HG03469 (cell line): Measurements from ENCODE around the gene RAMACL.

Source experiments
- ATAC-seq: cut with Tn5 transposase; IDR thresholded peaks from one replicate; pipeline ENCODE4 v1.9.1; 2021; ENCODE audit warnings: mild to moderate bottlenecking, moderate library complexity, moderate number of reproducible peaks; ENCODE audit not compliant: unreplicated experiment

Gene RAMACL

DNA sequence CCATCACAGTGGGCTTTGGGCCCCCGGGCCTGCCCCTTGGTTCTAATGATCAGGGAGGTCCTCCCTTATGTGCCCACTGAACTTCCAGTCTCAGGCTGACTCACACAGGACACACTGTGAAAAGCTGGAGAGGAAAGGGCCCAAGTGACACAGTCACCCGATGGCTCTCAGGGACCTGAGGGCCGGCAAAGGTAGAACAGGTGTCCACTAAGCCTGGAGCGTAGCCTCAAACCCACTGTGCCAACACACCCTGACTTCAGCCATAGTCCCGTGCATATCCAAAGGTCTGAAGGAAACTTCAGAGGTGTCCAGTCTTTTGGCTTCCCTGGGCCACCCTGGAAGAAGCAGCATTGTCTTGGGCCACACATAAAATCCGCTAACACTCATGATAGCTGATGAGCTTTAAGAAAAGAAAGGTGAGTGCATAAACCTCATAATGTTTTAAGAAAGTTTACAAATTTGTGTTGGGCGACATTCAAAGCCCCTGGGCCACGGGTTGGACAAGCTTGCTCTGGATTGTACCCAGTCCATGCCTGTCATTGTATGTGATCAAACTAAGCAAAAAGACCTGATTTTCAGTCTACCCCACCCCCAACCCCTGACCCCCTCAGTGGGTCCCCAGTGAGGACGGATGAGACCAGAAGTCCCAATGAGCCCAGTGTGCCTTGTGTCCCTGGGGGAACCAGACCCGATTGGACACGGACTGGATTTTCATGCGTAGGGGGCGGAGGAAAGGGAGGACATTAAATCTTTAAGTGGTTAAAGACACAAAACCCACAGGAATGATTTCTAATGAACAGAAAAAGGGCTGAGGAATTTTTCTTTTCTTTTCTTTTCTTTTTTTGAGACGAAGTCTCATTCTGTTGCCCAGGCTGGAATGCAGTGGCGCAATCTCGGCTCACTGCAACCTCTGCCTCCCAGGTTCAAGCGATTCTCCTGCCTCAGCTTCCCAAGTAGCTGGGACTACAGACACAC lies 6.1 kb downstream of the RAMACL start:
- ATAC-seq, result no peak

DNA sequence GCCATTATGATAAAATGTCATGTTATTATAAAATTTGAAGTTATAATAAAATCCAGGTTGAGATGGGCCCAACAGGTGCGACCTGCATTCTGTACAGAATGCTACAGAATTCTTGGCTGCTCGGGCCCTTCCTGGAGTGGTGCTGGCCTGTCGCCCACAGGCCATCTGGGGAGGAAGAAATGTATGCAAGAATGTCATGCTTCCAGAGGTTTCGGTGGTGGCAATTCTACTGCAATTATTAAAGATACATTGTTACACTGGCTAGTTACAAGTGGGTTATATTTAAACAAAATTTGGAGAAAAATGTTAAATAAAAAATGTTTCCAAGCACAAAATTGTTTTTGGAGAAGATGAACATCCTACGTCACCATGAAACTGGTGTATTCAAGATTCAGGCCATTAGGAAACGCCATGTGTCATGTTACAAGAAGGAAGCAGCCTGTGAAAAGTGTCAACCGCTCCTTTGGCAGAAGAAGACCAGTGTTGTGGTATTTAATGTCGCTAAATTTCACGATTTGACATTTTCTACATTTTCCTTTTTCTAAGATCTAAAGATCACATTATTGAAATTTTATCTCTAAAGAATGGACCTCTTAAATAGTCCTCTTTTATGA lies 7.1 kb downstream of the RAMACL start:
- ATAC-seq, result no peak

DNA sequence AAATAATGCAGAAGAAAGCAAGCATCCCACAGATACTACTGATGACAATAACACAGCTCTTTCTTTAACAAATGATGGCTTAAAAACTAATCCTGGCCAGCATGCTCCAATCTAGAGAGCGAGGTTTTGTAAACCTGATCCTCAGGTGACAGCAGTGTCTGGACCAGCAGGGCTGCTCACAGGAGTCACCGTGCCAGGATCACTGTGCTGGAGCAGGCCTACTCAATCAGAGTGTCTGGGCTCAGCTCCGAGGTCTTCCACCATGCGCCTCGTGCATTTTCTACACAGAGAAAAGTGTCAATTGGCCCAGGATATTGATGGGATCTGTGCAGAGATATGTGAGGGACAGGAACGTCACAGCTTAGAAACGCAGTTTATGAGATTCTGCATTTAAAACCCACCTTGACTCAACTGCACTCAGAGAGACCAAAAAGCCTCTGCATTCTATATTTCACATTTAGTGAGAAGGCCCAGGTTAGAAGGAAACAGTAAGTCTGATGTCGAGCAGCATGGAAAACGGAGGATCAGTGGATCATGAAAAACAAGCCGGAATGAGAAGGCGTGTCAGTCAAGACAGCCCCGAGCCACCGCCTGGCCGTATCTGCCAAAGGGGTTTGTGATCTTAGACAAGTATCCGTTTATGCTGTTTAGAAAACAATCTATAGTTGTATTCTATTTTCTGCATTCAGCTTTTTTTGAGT lies 7.8 kb downstream of the RAMACL start:
- ATAC-seq, result no peak

DNA sequence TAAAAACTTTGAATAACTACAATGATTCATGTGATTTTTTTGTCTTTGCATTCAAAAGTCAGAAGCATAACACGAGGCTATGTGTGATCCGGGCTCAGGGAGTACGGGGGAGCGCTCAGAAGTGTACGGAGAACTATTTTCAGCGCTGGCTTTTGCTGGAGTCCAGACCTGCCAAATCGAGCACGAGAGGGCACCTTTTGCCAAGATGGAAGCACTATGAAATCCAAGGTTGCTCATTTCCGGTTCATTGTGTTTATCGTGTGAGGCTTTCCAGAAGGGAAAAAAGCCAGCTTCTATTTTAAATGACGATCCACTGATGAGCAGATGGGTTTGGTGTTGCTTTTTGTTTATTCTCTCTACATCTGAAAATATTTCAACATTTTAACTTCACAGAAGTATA lies 11.3 kb downstream of the RAMACL start:
- ATAC-seq, result no peak

DNA sequence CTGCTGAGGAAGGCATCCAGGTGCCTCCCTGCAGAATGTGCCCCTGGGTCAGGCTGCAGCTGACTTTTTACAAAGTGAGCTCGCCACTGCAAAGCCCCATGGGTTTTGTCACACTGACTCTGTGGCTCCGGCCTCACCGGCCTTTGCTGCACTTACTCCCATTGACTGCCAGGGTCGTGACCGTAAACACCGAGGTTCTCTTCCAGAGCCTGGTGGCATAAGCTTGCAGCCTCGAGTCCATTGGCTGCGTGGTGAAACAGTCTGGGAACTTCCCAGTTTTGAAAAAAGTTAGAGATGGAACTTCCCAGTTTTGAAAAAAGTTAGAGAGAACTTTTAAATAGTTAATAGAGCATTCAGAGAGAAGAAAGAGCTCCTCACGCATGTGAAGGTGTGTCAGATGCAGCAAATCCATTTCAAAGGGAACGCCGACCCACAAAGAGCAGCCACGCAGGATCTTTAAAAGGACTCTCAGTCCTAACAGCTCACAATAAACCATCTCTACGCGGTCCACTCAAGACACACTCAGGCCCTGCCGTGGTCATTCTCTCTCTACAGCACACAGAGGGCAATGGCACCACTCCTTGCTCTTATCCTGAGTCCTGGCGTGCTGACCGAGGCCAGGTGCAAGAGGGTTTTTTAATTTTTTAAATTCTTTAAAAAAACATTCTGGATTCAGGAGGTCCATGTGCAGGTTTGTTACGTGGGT lies 12.8 kb downstream of the RAMACL start:
- no peak for ATAC-seq

DNA sequence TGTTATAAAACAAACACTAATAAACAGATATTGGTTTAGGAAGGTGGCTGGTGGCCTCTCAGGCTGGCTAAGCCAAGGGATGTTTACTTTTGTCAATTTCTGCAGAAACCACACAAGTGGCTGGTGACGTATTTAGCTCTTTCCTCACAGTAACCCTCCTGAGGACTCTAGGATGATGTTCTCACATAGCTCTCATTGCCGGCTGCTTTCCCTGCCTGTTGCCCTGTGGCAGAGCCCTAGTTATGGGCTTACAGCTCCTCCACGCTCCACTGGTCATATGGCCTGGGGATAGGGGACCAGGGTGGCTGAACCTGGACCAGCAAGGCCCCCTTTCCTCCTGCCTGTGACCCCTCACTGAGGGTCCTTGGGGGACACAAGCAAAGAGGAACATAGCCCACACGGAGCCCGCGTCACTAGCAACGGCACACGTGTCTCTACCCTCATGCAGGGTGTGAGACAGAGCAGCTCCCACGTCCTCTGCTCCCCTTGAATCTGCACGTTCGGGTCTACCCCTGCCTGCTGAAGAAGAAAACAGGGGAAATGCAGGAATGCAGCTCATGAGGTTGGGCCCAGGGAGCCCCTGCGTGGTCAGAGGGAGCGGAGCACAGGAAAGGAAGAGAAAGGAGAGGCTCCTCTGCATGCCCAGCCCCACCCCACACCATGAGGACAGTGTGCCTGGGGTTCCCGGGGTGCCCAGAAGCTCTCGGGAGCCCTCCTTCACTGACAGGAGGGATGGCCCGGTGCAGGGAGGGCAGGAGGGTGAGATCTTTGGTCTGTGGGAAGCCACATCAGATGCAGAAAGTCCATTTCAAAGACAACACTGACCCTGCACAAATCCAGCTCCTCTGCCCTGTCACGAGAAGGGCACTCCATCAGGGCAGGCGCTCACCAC lies 13.9 kb downstream of the RAMACL start:
- ATAC-seq, result no peak

DNA sequence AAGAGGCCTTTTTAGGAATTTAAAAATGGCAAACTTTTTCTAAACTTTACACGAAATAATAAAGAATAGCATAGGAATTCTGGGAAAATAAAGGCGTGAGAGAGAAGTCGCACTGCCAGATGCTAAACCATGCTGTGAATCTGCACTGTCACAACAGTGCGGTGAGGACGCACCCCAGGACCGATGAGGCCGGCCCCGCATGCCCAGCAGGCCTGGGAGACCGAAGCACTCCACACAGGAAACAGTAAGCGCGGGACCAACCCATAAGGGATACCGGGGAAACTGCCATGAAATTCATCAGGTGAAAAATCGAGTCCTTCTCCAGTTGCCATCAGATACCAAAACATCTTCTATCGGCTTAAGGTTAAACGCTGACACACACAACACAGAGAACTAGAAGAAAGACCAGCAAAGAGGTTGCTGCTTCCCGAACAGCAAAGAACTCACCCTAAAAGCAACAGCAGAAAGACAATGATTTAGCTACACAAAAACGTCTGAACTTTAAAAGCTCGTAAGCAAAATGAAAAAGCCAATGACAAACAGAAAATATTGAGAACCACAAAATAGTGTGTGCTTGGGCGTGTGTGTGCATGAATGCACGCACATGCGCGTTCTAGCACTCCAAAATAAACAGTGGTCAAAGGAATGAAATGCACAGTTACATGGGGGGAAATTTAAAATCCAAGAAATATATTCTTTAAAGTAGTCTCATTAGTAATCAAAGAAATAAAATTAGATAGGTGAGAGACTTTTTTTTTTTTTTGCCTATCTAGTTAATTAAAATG lies 15.4 kb downstream of the RAMACL start:
- no peak for ATAC-seq

DNA sequence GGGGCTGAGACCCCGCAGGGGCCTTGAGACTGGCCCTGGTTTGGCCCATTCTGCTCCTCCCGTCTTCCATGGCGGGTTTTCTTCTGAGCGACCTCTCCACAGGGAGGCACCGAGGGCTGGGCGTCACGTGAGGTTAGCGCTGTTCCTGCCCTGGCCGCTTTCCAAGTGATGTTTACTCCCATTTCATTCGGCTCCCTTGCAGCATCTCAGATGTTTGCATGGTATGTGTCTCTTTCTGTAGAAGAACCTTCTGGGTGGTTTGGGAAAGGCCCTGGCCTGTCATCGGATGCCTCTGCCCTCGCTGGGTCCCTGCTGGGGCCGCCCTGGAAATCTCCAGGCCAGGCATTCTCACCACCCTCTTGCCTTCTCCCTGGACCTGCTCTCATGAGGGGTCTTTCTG lies 17.3 kb downstream of the RAMACL start:
- no peak for ATAC-seq

DNA sequence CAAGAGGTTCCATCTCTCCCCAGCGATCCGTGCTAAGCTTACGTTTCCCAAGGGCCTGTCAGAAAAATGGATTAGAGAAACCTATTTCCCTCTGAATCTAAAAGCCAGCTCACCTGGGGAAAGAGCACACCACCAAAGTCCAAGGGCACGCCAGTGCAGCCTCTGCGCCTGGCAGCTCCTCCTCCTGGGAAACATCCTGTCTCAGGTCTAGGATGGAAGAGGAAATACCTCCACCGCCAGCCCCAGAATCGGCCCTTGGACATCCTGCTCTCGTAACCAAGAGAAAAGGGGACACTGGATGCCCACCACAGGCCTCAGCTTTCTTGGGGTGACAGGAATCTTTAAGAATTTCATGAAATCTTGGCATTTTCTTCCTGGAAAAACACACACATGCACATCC lies 18.7 kb downstream of the RAMACL start:
- no peak for ATAC-seq

DNA sequence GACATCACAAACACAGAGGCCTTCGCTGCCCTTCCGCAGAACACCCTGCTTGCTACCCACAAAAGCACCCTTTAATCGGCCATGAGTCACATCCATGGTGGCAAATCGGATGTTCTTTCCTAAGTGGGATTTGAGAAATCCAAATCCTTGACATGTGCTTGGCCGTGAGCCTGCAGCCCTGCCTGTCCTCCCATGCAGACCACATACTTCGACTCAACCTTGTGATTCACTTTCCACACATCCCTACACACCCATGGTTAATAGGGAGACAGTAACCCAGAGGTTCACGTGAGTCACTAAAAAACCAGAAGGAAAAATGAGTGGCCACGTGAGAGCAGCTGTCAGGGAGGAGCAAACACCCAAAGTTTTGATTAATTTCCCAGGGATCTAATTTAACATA lies 19.4 kb downstream of the RAMACL start:
- no peak for ATAC-seq

DNA sequence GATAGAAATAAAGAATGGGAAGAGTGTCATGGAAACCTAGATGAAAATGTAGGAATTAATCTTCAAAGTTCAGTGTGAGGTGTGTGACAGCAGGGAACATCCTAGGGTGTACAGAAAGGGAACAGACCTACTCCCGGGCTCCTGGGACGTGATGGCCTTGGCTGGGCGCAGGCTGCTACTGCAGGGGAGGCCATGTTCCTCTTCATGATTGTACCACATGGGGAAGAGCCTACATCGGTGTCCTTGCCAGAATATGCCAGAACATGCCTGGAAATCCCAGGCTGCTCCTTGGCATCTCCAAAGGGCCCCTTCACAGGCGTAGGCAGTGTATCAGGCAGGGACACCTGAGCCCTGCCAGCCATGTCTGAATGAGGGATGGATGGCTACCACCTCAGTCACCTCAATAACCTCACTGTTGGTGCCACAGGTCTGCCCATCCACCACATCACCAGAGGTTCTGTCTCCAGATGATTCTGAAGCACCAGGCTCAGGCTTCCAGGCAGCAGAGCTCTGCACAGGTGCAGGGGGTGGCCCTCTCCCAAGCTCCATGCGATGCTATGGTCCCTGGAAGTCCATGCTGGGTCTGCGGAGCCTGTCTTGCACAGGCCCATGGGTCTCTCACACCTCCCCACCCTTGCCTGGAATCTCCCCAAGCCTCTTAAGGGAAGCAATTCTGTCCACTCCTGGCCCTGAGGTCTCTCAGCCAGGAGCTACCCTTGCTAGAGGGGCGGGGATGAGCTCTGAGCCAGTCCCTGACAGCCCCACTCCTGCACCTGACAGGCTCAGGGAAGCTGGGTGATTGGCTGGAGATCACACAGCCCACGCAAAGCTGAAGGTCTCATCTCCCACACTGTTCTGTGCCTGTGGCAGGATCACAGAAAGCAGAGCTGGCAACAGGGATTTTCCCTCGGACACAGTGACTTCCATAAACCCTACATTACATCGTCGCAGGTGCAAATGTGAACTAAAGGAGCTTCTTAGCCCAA lies 20.2 kb downstream of the RAMACL start:
- ATAC-seq, result no peak

DNA sequence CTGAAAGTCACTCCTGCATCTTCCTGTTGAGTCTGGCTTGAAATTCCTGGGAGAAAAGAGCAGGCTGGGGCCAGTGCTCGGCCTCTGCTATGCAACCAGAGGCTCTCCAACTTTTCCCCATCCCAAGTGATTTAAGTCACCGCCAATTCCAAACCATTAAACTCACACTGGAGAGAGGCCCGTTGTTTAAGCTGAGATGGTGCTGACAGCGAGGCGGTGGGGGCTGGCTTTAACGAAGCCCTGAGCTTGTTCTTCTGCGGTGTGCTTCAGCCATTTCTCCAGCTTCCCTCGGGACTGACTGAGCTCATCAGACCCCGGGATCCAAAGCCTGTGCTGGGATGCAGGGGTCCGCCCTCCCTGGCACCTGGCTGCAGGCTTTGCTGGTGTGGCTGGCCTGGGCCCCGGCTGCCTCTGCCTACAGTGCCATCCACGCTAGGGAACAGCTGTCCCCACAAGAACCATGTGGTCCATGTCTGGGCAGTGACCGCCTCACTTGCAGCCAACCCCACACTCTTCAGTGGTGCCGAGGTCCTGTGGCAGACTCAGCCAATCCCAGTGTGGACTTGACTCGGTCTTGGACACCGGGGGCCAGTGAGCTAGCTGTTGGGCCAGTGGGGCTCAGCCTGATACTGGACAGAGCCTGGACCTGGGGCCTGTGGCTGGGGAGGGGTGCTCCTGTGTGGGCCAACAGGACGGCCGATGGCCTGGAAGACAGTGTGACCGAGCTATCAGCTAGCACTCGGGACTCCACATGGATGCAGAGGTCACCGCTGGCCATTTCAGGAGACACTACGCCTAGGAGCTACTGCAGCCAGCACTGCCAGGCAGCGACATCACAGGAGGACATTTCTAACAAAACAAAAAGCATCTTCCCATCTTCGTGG lies 21.2 kb downstream of the RAMACL start:
- no peak for ATAC-seq

DNA sequence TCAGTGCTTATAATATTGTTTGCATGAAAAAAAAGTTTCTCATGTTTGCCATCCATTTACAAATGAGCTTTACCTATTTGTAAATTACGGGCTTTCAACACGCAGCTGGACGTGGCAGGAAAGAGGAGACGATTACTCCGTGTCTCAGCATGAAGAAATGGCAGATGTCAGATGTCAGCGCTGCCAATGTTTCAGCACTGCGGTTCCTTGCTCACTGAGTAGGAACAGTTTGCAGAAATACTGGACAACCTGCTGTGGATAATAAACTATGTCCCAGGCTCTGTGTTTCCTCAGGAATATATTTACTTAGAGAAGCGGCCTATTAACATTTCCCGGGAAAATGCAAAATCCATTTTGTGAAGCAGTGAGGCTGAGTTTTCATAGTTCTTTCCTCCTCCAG lies 22.7 kb downstream of the RAMACL start:
- ATAC-seq, result no peak

DNA sequence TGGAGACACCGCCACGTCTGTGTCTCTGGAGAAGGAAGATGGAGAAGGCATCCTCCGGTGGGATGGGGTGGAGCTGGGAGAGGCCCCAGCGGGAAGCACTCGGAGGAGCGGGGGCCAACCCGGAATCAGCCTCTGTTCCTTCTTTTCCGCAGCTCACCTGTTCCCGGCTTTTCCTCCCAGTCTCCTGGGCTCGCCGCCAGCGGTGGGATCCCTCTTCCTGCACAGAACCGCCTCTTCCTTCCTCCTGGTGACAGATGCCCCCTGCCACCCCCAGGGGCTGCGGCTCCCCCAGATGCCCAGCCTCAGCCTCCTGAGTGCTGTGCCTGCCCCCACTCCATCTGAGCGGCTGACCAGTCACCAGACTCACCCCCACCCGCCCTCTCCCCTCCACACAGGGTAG lies 23.3 kb downstream of the RAMACL start:
- no peak for ATAC-seq

DNA sequence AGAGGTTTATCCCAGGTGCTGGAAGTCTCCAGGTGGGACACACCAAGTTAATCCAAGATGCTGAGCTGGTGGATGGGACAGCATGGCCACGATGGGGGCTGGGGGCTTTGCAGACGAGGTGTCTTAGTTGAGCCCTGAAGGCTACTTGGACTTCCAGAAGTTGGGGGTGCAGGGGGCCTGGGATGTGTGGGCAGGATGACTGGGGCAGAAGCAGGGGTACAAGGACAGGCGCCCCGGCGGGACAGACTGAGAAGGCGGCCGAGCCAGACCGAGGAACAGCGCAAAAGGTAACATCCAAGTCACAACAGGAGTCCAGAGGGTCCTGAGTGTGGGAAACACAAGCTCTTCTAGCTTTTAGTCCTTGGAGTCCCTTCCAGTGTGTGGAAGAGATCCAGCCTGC lies 23.8 kb downstream of the RAMACL start:
- no peak for ATAC-seq

DNA sequence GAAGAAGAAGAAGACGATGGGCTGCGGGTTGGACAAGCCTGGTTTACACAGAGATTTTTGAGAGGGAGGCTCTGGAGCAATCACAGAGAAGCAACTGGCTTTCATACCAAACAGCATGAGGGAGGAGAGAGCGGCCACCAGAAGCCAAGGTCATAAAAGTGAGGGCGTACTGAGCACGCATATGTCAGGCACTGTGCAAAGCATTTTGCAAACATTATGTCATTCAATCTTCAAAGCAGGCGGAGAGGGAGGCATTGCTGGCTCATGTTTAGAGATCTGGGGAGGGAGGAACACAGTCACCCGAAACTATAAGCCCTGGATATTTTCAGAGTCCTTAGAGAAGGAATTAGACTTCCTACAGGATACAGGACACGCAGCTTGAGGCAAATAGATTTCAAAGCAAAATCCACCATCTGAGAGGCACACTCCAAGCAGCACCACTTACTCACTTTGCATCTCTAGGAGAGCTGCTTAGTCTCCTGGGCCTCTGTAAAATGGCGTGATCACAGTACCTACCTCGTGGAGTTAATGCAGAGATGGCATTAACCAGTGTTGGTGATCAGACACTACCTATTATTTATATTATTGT lies 24.6 kb downstream of the RAMACL start:
- no peak for ATAC-seq

DNA sequence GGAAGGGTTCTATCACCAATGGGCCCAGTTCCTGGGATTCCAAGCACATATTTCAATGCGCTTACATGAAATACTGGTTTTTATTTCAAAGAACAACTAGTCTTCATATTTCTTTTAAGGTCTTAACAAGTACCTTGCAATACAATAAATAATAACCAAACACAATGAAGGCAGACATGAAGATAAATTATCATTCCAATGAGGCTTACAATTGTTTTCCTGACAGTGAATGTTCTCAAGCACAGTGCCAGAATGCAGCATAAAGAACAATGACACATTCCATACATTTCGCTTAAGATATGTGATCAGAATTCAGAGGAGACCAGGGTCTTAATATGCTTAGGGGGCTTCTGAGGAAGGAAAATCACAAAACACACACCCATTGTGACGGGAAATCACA lies 26.3 kb downstream of the RAMACL start:
- no peak for ATAC-seq
